DMS79 (cell line): ENCODE data around the gene NPLOC4.

Experiments
- DNase-seq: peaks from one replicate; lab custom pipeline; 2025; lab: John Stamatoyannopoulos, UW

The NPLOC4 gene

DNA sequence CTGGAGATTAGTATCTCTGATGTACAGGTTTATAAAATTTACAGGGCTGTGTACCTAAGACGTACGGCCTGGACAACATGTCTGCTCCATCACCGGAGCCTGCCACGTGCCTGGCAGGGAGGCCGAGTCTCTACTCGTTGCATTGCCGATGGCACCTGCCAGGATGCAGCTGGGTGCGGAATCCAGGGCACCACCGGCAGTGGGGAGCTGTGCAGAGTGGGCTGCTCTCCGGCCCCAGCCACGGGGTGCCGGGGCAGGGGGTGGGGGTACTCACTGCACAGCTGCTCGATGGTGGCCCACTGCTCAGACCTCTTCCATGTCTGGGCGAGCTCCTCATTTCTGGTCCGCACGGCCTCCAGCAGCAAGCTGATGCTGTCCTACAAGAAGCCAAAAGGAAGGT is 71.7 kb downstream of the NPLOC4 start:
- DNase-seq: no peak

DNA sequence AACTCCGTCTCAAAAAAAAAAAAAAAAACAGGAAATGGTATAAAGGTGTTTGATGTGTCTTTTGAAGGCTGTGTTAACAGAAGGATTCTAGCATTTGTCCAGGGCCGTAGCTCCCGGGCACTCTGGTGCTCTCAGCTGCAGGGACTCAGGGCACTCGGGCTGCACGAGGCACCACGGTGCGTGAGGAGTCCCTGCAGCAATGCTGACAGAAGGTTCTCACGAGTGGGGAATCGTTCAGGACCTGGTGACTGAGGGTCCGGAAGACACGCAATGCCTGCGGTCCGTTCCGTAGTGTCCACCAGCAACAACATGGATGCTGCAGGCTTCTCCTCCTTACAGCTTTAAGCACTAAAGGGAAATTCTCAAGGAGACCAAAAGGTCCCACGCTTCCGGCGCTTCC is 72.1 kb downstream of the NPLOC4 start:
- DNase-seq: no peak

DNA sequence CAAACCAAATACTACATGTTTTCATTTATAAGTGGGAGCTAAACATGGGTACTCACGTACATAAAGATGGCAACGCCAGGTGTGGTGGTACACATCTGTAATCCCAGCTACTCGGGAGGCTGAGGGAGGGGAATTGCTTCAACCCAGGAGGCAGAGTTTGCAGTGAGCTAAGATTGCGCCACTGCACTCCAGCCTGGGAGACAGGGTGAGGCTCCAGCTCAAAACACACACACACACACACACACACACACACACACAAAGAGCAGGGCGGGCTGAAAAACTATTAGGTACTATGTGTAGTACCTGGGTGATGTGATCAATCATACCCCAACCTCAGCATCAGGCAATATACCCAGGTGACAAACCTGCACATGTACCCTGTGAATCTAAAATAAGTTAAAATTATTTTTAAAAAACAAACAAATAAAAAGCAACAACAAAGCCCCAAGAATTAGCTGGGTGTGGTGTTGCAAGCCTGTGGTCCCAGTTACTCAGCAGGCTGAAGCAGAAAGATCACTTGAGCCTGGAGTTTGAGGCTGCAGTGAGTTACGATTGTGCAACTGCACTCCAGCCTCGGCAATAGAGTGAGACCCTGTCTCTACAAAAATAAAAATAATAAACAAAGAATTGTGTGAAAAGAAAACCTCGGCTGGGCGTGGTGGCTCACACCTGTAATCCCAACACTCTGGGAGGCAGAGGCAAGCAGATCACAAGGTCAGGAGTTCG is 72.9 kb downstream of the NPLOC4 start:
- DNase-seq: no peak

DNA sequence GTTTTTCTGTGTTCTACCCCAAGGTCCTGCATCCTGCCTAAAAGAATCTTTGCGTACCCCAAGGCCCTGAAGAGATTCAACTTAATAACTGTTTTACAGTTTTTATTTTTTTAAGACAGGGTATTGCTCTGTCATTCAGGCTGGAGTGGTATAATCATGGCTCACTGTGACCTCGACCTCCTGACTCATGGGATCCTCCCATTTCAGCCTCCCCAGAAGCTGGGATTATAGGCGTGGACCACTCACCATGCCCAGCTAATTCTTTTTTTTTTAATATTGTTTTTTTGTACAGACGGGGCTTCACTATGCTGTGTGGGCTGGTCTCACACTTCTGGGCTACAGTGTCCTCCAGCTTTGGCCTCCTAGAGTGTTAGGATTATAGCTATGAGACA is 75.4 kb downstream of the NPLOC4 start:
- DNase-seq: no peak

DNA sequence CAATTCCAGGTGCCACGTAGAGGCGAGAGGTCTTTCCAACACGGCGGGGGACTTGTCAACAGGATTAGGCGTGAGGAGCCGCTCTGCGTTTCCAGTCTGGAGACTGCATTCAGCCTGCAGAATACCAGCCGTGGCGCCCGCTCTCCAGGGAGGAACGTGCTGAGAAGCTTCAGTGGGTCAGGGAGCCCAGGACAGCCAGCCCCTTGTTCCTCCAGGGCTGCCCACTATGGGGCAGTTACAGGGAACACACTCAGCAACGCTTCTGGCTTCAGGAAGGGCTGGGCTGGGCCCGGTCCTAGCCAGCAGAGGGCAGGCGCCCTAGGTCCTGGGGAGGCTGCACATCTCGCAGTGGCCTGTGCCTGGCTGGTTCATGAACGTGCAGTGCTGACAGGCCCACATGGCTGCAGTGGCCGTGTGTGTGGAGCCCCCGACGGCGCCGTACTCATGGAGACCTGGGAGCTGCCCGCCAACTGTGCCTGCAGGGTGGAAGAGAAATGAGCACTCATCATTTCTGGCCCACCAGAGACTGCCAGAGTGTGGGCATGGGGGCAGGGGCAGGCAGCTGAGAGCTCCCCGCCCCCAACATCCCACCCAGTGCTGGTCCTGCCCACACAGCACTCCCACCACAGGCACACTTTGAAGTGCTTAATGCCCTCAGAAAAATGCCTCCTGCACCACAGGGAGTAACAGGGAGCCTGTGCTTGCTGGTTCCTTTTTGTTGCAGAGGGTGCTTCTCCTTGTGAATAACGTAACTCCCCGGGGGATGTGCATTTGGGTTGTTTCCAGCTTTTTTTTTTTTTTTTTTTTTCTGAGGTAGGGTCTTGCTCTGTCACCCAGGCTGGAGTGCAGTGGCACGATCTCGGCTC is 77.7 kb downstream of the NPLOC4 start:
- DNase-seq: no peak

DNA sequence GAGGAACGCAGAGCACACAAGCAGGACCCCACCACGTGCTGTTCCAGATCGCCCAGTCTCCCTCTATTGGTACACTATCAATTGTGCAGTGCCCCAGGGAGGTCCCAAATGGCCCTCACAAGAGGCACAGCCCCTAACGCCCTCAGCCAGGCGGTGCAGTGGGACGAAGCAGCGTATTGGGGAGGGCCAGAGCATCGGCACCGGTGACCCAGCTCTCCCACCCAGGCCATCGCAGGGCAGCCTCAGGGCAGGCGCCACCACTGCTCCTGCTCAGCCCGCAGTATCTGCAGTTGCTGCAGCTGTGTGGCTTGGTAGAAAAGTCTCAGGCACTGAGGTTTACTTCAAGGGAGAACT is 78.8 kb downstream of the NPLOC4 start:
- no peak for DNase-seq

DNA sequence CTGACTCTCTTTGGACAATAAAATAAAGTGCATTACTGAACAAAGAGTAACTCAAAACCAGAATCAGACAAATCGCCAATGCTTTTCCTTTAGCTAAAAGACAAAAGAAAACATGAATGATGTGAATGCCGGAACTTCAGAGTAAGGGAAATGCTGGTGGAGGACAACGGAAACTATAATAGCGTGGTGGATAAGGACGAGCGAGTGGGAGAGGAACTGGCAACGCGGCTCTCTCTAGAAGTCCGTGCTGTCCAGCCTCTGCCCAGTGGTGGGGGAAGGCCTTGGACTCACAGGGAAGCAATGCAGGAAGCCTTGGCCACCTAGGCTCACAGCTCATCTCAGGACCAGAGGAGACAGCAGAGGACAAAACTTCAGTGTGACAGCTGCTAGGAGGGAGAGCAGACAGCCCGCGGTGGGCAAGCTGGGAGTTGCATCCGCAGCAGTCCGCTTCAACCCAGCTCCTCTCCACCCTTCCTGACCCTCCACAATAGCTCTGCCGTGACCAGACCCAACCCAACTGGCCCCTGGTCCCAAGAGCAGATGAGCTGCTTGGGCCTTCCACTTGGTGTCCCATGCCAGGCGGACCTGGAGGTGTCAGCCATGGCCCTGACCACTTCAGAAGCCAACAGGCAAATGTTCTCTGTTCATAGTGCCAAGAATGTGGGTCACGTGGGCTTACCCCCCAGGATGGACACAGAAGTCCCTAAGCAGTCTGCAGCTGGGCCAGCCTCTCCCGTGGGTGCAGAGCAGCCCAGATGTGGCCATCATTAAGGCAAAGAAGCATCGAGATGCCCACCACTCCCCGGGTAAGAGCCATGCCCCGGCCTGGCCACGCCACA is 79.4 kb downstream of the NPLOC4 start:
- DNase-seq: no peak

DNA sequence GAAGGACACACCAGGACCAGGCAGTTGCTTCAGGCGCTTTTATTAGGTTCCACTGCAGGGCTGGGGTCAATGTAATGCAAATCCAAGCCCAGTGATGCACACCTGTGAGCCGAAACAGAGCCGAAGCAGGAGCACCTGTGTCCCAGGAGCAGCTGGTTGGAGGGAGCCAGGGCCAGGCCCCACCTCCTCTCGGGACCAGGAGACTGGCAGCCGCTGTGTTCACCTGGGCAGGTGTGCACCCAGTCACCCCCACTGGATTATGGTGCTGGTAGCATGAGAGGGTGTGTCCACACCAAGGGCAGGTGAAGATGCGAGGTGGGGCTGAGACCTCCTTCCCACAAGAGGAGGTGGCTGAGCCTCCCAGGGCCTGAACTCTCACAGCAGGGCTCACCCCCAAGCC is 80.0 kb downstream of the NPLOC4 start:
- no peak for DNase-seq

DNA sequence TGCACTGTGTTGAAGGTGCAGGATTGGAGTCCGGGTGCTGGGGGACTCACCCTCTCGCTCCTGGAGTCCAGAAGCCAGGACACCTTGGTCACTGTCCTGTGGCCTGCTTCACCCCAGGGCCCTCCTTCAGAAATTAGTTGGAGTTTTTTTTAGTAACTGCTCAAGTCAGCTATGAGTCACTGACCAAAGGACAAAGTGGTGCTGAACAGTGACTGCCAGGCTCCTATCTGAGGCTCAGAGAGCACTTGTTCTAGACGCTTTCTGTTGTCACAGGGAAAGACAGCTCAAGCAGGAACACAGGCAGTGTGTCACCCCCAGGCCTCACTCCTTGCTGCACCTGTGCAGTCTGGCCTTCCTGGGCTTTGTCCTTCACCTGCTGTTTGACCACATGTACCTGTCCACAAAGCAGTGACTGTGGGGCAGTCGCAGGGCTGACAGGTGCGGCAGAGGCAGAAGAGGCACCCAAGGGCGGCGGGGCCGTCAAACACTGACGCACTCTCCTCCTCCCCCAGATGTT is 80.7 kb downstream of the NPLOC4 start:
- no peak for DNase-seq

DNA sequence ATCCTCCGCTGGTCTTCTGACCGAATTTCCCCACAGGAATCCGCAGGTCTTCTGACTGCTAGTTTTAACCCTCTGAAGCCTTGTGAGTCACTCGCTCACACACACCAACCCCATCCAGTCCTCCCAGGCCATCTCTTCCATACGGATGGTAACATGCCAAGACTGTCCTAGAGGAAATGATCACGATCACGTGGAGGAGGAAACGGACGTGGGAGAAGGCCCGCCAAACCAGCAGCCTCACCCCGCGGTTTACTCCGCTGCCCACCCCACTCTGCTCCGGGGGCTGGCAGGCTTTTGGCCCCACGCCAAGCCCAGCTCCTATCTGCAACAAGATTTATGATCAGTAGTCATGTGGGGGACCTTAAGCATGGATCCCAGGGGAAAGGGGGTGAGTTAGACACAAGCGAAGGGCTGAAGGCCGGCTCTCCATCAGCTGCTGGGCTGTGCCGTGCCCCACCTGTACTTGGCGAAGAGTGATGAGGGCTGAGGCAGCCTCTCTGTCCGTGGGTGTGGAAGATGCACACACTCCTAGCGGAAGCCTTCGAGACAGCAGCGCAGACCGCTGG is 83.2 kb downstream of the NPLOC4 start:
- peak; percentile 42 for DNase-seq

DNA sequence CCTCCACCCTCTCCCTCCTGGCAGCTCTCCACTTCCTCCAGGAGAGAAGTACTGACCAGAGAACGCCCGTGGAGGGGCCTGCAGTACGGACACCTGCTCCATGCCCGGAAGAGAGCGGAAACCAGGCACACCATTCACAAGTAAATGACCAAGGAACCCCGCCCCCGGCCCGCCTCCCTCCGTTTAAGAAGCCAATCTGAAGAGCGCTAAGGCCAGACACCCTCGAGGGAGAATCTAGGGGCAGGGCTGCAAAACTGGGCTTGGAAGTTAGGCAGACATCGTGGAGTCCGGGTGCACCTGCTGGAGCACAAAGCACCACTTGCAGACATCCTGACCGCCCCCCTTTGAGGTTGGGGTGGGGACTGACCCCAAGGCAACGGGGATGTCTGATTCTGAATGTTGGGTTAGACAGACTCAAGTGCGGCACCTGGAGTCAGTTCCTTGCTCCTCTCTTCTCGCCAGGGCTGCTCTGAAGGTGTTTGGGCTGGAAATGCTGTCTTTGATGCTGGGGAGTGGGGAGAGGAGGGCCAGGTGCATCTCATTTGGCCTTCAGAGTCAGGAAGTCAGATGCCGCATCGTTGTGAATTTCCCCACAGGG is 83.8 kb downstream of the NPLOC4 start:
- peak; percentile 79 for DNase-seq

DNA sequence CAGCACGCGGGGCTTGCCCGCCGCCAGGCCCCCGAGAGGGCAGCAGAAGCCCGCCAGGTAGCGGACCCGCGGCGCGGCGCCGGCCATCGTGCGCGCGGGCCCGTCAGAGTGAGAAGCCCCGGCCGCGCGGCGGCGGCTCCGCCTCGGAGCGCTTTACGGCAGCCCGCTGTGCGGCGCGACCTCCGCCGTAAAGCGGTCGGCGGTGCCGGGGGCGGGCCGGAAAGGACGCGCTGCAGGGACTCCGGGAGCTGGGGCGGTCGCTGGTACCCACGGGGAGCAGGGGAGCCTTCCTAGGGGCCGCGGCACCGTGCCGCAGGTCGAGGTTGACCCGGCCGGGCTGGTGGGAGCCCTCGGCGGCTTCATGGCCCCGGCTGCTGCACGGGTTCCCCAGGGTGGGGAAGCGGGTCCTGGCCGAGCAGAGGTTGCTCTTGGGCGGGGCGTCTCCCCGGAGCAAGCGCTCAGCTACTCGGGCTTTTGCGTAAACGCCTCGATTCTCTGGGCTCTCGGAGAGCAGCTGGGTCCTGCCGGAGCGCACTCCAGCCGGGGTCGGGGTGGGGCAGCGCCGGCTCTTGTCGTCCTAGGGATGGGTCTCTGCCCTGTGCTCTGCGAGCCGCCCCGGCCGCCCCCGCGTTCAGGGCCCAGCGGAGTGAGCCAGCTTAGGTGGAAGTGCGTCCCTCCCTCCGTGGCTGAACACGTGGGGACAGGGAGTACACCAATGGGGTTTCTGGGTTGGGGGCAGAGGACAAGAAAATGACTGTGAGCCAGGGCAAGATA is 84.5 kb downstream of the NPLOC4 start, which contains the start of gene FAAP100:
Gene FAAP100 (minus strand): TSS at position 110 of the 774 bp plus-strand sequence. CDS start 23 bp downstream, at position 87.
- no peak for DNase-seq

DNA sequence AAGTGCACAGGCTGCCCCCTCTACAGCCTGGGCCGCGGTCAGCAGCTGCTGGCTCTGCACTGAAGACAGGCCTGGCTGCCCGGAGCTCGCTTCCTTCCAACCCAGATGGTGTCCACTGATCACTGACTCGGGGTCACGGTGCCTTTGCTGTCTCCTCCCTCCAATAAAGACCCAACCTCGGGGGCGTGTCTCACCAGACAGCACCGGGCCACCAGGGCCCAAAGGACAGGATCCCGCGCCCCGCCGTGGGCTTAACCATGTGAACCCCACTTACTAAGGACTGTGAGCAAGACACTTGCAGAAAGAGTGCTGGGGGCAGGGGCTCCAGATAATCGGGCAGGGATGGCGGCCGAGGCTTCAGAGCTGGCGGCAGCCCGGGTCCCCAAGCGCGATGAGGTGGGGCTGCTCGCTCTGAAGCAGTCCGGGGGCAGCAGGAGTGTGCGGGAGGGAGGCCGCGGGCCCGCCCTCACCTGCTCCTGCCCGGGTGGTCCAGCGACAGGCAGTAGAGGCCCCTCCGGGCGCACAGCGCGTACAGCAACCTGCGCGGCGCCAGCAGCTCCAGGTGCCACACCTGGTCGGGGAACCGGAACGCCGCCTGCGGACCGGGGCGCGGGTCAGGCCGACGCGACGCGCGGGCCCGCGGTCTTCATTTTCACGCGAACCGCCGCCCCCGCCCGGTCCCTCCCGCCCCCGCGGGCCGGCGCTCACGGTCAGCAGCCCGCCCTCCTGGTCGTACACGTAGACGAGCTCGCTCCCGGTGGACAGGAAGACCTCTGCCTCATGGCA is 85.3 kb downstream of the NPLOC4 start:
- DNase-seq: no peak

DNA sequence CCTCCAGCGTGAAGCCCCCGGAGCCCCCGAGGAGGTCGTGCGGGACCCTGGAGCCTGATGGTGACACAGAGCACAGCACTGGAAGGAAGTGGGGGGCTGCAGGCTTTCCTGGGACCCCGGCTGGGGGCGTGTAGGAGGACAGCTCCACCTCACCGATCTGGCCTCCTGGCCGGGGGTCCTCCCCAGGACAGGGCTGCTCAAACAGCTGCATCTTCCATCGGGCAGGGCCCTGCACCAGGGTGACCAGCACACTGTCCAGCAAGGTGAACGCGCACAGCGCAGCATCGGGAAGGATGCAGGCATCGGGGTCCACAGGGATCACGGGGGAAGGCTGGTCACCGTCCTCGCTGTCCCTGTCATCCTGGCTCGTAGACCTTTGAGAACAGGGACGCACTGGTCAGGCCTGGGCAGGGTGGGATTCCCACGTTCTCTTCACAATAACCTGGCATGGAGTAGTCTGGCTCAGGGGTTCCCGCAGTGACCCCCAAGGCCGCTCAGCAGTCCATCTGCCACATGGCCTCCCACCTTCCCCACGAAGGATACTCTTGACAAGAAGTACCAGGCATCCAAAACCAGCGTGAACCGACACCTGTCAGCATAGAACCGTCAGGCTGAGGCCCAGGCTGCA is 86.0 kb downstream of the NPLOC4 start:
- DNase-seq: no peak

DNA sequence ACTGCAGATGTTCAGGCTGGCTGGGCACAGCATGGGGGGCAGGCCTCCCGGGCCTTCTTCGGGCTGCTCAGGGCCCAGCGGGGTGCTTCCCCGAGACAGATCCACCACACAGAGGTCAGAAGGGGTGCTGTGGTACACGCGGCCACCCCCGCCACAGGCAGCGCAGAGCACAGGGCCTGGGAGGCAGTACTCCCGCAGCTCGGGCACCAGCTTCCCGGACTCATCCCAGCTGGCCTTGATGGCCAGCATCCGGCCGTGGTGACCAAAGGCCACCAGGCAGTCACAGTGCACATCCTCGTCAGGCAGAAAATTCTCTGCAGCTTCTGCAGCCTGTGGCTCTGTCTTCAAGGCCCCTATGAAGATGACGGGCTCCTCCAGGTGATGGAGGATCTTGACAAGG is 86.6 kb downstream of the NPLOC4 start:
- no peak for DNase-seq

DNA sequence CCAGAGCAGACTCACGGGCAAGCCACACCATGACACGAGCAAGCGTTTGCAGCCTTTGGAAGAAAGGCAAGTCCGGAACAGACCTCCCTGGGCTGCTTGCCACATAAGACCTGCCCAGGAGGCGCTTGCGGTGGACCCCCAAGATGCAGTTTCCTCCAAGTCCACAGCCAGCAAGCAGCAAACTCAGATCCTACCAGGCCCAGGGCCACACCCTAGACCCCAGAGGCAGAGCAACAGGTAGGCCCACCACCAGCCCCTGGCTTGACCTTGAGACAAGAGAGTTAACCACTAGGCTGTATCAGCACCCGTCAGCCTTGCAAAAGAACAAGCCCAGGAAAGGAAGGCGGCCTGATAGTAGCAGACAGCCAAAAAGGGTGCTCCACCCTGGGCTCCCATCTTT is 87.1 kb downstream of the NPLOC4 start:
- no peak for DNase-seq

DNA sequence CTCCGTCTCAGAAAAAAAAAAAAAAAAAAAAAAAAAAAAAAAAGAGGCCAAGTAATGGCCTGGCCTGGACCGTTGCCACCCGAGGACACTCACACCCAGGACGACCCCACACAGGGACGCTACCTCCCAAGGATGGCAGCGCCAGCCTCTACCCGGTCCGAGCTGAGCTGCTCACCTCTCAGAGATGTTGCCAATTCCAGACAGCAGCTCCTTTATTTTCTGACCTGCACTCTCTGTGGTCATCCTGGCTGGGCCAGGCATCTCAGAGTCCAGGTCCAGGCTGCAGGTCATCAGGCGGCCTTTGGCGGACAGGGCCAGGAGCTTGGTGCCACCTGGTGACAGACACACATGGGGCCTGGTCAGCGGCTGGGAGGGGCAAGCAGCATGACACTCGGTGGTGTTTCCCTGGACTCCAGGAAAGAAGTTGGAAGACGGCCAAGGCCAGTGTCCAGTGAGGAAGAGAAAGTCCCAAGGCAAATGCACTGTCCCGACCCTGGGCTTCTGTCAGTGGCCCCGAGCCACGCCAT is 87.8 kb downstream of the NPLOC4 start:
- no peak for DNase-seq

DNA sequence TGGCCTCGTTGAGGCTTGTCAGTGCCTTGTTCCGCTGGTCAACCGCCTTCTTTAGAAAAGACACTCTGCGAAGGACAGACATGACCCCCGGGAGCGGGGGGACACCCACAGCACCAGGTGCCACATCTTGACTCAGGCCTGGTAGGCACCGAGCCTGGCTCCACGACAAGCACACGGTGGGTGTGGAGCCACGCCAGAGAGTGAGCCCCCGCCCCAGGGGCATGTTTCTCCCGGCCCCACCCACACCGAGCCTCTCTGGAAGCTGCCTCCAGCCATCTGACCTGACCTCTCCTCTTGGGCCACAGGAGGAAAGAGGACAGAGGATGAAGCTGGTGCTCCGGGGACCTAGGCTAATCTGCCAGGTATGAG is 89.3 kb downstream of the NPLOC4 start:
- no peak for DNase-seq

DNA sequence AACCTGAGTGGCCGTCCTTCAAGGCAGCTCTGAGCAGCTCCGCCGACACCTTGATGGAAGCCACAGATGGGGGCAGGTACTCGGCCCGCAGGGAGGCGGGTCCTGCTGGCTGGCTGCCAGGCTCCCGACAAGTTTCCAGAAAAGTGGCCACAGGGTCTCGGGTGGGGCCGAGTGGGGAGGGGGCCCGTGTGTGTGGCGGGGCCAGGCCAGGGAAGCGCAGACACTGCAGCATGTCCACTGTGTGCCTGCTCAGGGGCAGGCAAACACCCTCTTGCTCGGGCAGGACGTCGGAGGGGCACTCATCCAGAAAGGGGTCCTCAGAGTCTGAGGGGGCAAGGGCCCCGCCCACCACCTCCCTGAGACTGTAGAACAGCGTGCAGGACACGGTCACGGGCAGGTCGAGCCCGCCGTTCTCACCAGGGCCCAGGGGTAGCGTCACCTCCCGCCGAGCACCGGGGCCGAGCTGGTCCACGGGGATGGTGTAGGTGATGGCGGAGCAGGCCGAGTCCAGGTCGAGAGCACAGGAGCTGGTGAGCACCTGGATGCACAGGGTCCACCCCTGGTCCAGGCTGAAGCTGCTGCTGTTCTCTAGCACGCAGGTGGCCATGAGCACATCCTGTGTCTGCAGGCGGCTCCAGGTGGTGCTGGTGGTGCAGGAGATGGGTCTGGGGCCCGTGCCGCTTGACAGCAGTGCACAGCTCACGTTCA is 89.9 kb downstream of the NPLOC4 start:
- no peak for DNase-seq
